ENCODE results near the gene PGGHG.

Gene PGGHG

DNA sequence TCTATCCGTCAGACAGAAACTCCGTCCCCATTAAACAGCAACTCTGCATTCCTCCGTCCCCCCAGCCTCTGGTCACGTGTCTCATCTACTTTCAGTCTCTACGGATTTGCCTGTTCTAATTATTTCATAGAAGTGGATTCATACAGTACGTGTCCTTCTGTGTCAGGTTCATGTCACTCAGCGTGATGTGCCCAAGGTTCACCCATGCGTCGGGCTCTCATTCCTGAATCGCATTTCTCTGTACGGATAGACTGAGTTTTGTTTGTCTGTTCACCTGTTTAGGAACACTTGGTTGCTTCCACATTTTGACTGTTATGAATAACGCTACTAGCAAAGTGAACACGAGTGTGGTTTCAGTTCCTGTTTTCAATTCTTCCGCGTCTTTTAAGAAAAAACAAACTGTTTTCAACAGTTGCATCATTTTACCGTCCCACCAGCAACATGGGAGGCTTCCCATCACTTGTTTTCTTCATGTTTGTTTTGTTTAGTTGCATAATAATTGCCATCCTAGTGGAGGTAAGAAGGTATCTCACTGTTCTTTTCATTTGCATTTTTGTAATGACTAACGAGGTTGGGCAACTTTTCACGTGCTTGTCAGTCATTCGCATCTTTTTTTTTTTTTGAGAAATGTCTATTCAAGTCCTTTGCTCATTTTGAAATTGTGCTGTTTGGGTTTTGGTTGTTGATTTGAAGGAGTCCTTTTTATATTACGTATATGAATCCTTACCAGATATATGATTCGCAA, 19.6 kb upstream of the PGGHG start:
- DNase-seq (ENCODE audit: low spot score), result peak; percentile 67

DNA sequence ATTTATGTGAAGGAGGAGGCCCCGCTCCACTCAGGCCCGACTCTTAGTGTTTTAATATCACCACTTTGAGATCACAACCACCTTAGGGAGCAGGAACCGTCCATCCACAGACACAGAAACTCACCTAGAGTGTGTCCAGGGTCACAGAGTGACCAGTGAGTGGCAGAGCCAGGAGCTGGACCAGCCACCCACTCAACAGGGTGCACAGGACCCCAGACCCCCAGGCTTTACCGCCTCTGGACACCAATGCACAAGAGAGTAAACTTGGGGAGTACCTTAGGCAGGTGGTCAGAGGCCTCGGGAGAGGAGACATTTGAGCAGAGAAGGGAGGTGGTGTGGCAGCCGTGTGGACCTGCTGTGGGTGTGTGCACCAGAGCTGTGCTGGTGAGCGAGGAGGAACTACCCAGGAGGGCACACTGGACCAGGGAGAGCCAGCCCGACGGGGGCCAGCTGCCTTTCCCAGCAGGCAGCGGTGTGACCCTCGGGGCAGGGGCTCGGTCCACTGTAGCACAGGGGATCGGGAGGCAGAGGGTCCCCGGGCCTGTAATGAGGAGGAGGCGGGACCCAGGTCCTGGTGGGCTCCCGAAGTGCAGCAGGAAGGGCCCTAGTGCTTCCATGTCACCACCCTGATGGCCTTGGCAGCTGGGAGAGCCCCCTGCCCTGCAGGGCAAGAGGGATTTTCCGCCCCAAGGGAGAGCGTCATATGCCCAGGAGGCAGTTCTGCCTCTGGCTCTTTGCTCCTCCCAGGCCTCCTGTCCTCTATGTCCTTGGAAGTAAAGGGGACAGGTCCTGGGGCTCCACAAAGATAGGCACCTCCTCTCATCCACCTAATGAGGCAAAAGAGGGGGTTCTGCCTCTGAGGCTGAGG, 18.2 kb upstream of the PGGHG start:
- DNase-seq (ENCODE audit: low spot score), result no peak

DNA sequence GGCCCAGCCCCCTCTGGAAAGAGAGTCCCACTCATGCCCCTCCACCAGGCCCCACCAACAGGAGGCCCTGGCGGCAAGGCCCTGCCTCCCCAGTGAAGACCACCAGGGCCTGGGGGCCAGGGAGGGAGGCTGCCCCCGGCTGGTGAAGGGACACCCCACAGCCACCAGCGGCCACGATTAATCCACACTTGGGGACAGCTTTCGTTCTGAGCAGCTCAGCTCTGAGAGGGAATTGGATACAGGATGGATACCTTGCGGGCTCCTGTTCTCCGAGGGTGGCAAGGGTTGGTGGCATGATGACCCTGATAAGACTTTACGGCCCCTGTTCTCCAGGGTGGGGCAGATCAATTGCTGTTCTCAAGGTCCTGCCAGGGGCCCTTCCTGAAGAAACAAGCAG, 17.6 kb upstream of the PGGHG start:
- DNase-seq (ENCODE audit: low spot score), result no peak

DNA sequence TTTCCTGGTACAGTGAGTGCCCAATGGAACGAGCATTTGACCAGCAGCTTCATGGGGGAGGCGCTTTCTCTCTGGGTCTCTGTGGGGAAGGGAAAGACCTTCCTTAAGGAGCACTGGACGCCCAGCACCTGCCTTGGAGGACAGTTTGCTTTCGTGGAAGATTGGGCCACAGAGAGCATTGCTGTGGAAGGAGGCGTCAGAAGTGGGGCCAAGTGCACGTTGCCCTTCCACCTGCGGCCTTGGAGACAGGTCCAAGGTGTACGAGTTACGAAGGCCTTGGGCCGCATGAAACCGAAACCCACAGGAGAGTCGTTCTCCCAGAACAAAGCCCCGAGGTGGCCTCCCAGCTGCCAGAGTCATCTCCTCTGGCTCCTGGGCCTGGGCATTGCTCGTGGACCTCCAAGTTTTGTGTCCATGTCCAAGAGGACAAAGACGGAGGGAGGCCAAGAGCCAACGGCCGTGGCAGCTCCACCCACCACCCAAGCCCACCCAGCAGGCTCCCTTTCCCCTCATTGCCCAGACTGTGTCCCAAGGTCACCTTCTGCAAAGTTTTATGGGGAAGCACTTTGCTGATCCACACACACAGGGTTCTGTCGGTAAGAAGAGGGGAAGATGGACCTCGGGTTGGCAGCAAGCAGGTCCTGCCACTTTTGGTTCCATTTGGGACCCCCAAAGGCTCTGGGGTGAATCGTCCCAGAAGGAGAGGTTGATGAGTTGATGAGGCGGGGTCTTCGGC, 16.6 kb upstream of the PGGHG start:
- DNase-seq (ENCODE audit: low spot score), result no peak

DNA sequence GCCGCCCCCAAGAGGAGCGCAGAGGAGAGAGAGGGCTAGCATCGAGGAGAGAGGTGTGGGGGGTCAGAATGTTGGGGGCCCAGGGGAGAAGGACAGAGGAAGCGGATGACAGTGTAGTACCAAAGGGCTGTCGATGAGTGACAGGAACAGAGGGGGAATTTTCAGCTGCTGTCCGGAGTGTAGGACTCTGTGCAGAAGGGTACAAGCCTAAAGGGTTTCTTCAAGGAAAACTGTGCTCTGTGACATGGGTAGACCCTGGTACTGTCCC, 16.1 kb upstream of the PGGHG start:
- DNase-seq (ENCODE audit: low spot score), result no peak

DNA sequence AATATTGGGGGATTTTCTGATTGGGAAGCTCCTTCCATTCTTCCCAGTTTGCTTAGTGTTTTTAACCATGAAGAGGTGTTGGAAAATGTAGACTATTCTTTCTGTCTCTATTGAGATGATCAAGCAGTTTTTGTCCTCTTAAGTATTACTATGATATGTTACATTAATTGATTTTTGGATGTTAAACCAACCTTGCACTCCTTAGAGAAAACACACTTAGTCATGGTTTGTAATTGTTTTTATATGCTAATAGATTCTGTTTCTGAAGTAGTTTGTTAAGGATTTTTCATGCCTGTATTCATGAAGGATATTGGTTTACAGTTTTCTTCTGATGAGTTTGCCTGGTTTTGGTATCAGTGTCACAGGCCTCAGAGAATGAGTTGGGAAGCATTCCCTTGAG, 12.7 kb upstream of the PGGHG start:
- DNase-seq (ENCODE audit: low spot score), result no peak

DNA sequence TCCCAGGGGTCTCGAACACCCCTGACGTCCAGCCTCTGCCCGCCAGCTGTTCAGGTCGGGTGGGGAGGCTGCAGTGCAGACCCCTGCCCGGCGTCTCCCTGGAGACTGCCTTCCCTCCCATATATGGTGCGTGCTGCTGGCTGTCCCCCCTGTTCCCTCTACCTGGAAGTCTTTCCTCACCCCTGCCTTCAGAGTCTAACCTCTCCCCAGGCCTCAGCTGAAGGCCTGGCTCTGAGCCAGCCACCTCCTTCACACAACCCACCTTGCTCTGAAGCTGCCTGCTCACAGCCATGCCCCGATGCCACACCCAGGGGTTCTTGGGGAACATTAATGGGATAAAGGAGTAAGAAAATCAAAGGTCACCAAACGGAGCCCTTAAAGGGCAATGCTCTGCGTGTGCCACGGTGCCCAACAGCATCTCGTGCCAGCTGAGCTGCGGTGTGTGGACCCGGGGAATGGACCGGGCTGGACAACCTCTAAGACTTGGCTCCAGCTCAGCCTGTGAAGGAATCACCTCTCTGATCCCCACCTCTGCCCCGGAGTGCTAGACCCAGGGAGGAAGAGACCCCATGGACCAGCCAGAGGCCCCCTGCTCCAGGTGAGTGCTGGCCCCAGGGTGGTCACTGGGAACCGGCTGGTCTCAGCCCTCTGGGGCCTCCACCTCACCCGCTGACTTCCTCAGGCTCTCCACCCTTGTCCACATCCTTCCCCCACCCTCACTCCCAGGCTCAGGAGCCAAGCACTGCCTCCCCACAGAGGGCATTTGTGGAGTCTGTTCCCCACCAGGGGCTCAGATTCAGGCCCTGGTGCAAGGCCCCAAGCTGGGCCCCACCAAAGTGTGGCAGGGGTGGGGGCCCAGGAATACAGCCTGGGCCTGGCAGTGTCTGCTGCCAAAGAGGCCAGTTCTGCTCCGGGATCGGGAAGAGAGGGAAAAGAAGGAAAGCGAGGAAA, 10.7 kb upstream of the PGGHG start, which contains the start of gene NLRP6:
NLRP6 (plus strand) TSS at position 407 of the 951 bp plus-strand sequence; CDS start at position 570, 163 bp downstream.
- DNase-seq (ENCODE audit: low spot score), result no peak

DNA sequence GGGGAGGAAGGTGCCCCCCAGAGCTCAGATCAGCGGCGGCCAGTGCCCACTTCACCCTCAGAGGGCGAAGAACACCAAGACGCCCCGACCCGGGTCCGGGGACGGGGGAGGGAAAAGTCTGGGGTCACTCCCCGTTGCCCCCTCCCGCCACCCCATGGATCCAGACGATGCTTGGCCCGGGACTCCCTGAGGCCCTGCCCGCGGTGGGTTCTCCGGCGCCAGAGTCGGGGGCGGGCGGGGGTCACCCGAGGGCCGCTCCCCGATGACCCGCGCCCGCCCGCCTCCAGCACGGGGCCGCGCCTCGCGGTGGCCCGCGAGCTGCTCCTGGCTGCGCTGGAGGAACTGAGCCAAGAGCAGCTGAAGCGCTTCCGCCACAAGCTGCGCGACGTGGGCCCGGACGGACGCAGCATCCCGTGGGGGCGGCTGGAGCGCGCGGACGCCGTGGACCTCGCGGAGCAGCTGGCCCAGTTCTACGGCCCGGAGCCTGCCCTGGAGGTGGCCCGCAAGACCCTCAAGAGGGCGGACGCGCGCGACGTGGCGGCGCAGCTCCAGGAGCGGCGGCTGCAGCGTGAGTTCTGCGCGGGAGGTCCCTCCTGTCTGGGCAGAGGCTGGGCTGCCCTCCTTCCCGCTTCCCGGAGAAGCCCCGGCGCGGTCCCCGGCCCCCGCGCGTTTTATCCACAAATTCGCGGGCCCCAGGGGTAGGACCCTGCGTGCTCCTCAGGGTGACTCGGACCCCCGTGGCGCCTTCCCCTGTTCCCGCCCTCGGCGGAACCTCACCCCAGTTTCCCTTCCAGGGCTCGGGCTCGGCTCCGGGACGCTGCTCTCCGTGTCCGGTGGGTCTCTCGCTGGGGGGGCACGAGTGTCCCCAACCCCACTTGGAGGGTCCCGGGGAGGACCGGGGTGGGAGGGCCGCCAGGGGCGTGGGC, 9.6 kb upstream of the PGGHG start:
- DNase-seq (ENCODE audit: low spot score), result no peak

DNA sequence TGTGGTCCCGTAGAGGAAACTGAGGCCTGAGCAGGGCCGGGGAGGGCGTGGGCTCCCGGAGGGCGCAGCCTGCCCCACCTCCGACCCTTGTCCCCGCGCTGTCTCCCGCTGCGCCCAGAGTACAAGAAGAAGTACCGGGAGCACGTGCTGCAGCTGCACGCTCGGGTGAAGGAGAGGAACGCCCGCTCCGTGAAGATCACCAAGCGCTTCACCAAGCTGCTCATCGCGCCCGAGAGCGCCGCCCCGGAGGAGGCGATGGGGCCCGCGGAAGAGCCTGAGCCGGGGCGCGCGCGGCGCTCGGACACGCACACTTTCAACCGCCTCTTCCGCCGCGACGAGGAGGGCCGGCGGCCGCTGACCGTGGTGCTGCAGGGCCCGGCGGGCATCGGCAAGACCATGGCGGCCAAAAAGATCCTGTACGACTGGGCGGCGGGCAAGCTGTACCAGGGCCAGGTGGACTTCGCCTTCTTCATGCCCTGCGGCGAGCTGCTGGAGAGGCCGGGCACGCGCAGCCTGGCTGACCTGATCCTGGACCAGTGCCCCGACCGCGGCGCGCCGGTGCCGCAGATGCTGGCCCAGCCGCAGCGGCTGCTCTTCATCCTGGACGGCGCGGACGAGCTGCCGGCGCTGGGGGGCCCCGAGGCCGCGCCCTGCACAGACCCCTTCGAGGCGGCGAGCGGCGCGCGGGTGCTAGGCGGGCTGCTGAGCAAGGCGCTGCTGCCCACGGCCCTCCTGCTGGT, 8.8 kb upstream of the PGGHG start:
- peak; percentile 41 for DNase-seq (ENCODE audit: low spot score)

DNA sequence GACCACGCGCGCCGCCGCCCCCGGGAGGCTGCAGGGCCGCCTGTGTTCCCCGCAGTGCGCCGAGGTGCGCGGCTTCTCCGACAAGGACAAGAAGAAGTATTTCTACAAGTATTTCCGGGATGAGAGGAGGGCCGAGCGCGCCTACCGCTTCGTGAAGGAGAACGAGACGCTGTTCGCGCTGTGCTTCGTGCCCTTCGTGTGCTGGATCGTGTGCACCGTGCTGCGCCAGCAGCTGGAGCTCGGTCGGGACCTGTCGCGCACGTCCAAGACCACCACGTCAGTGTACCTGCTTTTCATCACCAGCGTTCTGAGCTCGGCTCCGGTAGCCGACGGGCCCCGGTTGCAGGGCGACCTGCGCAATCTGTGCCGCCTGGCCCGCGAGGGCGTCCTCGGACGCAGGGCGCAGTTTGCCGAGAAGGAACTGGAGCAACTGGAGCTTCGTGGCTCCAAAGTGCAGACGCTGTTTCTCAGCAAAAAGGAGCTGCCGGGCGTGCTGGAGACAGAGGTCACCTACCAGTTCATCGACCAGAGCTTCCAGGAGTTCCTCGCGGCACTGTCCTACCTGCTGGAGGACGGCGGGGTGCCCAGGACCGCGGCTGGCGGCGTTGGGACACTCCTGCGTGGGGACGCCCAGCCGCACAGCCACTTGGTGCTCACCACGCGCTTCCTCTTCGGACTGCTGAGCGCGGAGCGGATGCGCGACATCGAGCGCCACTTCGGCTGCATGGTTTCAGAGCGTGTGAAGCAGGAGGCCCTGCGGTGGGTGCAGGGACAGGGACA, 8.0 kb upstream of the PGGHG start:
- no peak for DNase-seq (ENCODE audit: low spot score)

DNA sequence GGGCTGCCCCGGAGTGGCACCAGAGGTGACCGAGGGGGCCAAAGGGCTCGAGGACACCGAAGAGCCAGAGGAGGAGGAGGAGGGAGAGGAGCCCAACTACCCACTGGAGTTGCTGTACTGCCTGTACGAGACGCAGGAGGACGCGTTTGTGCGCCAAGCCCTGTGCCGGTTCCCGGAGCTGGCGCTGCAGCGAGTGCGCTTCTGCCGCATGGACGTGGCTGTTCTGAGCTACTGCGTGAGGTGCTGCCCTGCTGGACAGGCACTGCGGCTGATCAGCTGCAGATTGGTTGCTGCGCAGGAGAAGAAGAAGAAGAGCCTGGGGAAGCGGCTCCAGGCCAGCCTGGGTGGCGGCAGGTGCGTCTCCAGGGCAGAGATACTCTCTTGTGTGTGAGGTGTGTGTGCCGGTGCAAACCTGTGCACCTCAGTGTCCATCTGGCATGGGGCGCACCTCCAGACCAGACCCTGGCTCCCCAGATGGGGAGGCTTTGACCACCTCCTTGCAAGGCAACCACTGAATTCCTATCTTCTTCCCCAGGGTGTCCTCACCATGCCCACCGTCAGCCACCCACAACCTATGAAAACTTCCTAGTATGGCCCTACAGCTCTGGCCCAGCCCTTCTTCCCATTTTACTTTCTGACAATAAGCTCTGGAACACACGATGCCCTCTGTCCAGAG, 7.3 kb upstream of the PGGHG start:
- DNase-seq (ENCODE audit: low spot score), result no peak

DNA sequence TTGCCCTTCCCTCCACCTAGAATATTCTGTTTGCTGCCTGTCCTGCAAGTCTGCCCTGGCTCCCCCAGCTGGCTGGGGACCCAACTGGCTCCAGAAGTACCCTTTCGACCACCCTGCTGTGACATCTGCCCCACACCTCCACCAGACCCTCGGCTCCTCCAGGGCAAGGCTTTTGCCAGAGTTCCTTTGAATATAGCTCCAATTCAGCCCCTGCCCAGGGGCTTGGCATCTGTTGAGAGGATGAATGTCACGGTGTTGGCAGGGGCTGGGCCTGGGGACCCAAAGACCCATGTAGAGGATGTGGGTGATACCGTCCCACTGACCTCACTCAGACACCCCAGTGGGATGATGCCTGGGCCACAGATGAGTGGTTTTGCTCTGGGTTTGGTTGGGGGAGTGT, 6.8 kb upstream of the PGGHG start:
- DNase-seq (ENCODE audit: low spot score), result no peak

DNA sequence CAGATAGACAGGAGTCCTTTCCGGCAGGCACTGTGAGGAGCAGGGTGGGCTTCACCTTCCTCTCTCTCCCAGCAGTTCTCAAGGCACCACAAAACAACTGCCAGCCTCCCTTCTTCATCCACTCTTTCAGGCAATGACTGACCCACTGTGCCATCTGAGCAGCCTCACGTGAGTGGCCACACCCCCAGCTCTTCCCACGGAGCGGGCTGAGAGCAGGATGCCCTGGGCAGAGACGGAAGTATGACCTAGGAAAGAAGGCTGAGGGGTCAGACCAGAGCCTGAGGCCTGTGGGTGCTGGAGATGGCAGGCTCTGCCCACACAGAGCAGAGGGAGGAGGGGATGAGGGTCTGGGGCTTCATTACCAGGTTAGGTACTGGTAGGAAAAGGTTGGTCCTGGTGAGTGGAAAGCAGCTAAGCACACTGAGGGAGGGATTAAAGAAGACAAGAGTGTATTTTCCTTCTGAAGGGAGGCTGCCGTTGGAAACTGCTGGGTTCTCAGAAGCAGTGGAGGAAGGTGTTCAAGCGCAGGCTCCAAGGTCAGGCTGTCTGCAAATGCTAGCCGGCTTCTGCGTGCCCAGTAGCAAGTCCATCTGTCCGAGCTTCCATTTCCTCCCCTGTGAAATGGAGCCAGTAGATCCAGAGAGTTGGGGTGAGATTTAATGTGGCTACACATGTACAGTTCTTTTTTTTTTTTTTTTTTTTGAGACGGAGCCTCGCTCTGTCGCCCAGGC, 6.1 kb upstream of the PGGHG start:
- DNase-seq (ENCODE audit: low spot score), result no peak

DNA sequence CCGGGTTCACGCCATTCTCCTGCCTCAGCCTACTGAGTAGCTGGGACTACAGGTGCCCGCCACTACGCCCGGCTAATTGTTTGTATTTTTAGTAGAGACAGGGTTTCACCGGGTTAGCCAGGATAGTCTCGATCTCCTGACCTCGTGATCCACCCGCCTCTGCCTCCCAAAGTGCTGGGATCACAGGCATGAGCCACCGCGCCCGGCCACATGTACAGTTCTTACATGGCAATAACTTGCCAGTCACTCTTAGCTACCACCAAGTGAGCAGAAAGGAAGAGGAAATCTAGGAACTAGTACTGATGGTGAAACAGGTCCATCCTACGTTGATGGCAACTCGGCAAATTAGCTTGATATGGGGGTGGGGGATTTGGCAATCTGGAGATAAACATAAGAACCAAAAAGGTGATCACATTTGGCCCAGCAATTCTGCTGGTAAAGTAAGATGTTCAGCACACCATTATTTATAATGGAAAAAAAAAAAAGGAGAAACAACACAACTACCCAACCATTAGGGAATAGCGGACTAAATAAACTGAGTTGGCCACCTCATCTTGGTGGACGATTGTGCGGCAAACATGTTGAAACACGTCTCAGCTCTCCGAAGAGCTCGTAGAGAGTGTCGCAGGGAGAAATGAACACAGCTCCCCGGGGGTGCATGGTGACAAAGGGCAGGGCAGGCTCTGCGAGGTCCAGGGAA, 5.4 kb upstream of the PGGHG start:
- no peak for DNase-seq (ENCODE audit: low spot score)

DNA sequence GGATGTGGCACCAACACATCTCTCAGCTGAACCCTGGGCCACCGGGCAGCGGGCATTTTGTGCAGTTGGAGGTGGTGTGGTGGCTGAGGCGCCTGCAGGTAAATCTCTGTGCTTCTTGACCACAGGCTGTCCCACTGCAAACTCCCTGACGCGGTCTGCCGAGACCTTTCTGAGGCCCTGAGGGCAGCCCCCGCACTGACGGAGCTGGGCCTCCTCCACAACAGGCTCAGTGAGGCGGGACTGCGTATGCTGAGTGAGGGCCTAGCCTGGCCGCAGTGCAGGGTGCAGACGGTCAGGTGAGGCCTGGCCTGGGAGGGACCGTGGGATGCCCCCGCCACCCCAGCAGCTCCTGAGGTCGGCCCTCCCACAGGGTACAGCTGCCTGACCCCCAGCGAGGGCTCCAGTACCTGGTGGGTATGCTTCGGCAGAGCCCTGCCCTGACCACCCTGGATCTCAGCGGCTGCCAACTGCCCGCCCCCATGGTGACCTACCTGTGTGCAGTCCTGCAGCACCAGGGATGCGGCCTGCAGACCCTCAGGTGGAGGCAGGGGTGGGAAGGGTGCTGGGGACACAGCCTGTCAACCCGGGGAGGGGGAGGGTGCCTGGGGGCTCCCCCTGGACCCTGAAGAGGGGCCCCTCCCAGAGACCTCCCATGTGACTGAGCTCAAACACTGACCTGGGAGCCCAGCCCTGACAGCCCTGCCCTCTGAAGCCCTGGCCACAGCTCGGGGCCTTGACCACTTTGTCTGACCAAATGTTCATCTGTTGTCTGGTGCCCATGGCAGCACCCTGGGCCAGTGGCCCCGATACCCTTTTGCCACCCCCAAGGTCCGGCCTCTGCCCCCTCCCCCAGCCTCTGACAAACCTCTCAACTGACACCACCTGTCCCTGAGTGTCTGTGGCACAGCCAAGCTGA, 4.6 kb upstream of the PGGHG start:
- DNase-seq (ENCODE audit: low spot score), result no peak

All from CD4-positive, alpha-beta T cell treated with Interleukin-6 at 100 ng/mL for 8 hours (primary cell).